ENCODE results near the gene GNB3. TPM values are rescaled to one million over a fixed set of nuclear protein-coding genes. Genes with fewer than 3 reads are reported as not detected.

Gene GNB3
- total RNA-seq, 1 experiment from 2014 or later = 8.7 TPM

DNA sequence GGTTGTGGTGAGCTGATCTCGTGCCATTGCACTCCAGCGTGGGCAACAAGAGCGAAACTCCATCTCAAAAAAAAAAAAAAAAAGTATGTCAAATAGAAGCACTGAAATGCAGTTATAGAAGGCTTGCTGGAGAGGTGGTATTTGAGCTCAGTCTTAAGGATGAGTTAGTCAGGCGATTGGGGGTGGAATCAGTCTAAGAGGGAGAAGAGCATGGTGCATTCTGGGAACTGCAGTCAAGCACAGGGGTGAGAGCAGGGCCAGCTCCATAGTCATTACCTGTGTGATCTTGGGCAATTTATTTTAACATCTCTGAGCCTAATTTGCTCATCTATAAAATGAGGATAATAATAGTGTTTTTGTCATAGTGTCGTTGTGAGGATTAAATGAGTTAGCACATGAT lies 5.9 kb upstream of the GNB3 start:
- ChIA-PET POLR2A (interaction anchor here (1.0 to 4.3 kb wide), 4 partner anchors 14 to 81 kb away, joined by 3 to 17 read pairs (median 4); partner anchors contain the start of genes CDCA3, MLF2, PTMS and USP5), RAD21 (ENCODE audit: low non-redundant PET in 1 of 2, low total read pairs in 2 of 2, uncharacterized antibody in 2 of 2, unreplicated experiment in 2 of 2) (no interaction called here), CTCF (interaction anchor here (0.7 to 5.5 kb wide), 11 partner anchors 9 to 145 kb away, joined by 3 to 38 read pairs (median 3); partner anchors contain the start of genes CDCA3, GPR162, MLF2 and PTMS)
- no peak for TF ChIP-seq ZFX (IDR thresholded peaks at IDR 0.05)
- no peak for TF ChIP-seq CEBPB (IDR thresholded peaks at IDR 0.05; ENCODE audit: low read depth)
- TF ChIP-seq, protein P1, sequence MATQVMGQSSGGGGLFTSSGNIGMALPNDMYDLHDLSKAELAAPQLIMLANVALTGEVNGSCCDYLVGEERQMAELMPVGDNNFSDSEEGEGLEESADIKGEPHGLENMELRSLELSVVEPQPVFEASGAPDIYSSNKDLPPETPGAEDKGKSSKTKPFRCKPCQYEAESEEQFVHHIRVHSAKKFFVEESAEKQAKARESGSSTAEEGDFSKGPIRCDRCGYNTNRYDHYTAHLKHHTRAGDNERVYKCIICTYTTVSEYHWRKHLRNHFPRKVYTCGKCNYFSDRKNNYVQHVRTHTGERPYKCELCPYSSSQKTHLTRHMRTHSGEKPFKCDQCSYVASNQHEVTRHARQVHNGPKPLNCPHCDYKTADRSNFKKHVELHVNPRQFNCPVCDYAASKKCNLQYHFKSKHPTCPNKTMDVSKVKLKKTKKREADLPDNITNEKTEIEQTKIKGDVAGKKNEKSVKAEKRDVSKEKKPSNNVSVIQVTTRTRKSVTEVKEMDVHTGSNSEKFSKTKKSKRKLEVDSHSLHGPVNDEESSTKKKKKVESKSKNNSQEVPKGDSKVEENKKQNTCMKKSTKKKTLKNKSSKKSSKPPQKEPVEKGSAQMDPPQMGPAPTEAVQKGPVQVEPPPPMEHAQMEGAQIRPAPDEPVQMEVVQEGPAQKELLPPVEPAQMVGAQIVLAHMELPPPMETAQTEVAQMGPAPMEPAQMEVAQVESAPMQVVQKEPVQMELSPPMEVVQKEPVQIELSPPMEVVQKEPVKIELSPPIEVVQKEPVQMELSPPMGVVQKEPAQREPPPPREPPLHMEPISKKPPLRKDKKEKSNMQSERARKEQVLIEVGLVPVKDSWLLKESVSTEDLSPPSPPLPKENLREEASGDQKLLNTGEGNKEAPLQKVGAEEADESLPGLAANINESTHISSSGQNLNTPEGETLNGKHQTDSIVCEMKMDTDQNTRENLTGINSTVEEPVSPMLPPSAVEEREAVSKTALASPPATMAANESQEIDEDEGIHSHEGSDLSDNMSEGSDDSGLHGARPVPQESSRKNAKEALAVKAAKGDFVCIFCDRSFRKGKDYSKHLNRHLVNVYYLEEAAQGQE (IDR thresholded peaks at IDR 0.05; ENCODE audit: low read depth) = no peak
- TF ChIP-seq YY1 (IDR thresholded peaks at IDR 0.05; ENCODE audit: extremely low read depth, insufficient replicate concordance, low read depth, low read length) = no peak
- no peak for TF ChIP-seq TCF7L2 (IDR thresholded peaks at IDR 0.05; ENCODE audit: borderline replicate concordance, extremely low read depth, insufficient read depth, insufficient read length)
- TF ChIP-seq SRF (IDR thresholded peaks at IDR 0.05; ENCODE audit: low read depth) = no peak
- TF ChIP-seq, protein P2, sequence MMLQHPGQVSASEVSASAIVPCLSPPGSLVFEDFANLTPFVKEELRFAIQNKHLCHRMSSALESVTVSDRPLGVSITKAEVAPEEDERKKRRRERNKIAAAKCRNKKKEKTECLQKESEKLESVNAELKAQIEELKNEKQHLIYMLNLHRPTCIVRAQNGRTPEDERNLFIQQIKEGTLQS (IDR thresholded peaks at IDR 0.05) = no peak
- TF ChIP-seq POLR2A (IDR thresholded peaks at IDR 0.05; ENCODE audit: borderline replicate concordance, extremely low read depth, insufficient read depth, insufficient read length) = no peak
- no peak for TF ChIP-seq FOSL1 (IDR thresholded peaks at IDR 0.05; ENCODE audit: low read depth)
- no peak for TF ChIP-seq ZNF274 (IDR thresholded peaks at IDR 0.05; ENCODE audit: low read depth, low read length)
- TF ChIP-seq SIN3A (IDR thresholded peaks at IDR 0.05; ENCODE audit: low read depth) = no peak
- no peak for TF ChIP-seq EGR1 (IDR thresholded peaks at IDR 0.05; ENCODE audit: low read depth)
- TF ChIP-seq CBX3 (IDR thresholded peaks at IDR 0.05; ENCODE audit: low read depth) = no peak
- TF ChIP-seq EZH2phosphoT487 (IDR thresholded peaks at IDR 0.05; ENCODE audit: borderline replicate concordance) = no peak
- TF ChIP-seq RAD21 (IDR thresholded peaks at IDR 0.05; ENCODE audit: low read depth) = no peak
- TF ChIP-seq, protein P3, sequence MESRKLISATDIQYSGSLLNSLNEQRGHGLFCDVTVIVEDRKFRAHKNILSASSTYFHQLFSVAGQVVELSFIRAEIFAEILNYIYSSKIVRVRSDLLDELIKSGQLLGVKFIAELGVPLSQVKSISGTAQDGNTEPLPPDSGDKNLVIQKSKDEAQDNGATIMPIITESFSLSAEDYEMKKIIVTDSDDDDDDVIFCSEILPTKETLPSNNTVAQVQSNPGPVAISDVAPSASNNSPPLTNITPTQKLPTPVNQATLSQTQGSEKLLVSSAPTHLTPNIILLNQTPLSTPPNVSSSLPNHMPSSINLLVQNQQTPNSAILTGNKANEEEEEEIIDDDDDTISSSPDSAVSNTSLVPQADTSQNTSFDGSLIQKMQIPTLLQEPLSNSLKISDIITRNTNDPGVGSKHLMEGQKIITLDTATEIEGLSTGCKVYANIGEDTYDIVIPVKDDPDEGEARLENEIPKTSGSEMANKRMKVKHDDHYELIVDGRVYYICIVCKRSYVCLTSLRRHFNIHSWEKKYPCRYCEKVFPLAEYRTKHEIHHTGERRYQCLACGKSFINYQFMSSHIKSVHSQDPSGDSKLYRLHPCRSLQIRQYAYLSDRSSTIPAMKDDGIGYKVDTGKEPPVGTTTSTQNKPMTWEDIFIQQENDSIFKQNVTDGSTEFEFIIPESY (IDR thresholded peaks at IDR 0.05; ENCODE audit: extremely low read depth, insufficient replicate concordance, low read length) = no peak
- TF ChIP-seq ELF1 (IDR thresholded peaks at IDR 0.05; ENCODE audit: borderline replicate concordance, low read depth) = no peak
- ATAC-seq (no peak), DNase-seq (ENCODE audit: low read depth, low spot score) (no peak)
- Histone ChIP-seq H3K4me1 (ENCODE audit: control insufficient read depth in 1 of 2, insufficient read depth in 2 of 2, low read length in 2 of 2) (peaks cover 4 to 18% of the 10 kb centered on the region in 2 experiments), H3K36me3 (ENCODE audit: control insufficient read depth in 1 of 2, insufficient read depth in 2 of 2, low read length in 2 of 2) (peaks cover 16 to 33% of the 10 kb centered on the region in 2 experiments; a peak in 3 of 4 replicates), H3K9me2 (ENCODE audit: insufficient read depth) (no peaks in the 10 kb centered on the region), H3K4me2 (ENCODE audit: low read length) (no peak overlapping the region), H3K79me2 (ENCODE audit: insufficient read depth, low read length) (peaks cover 4% of the 10 kb centered on the region), H3K9ac (ENCODE audit: low read length) (no peak overlapping the region), H2AFZ (ENCODE audit: low read depth, low read length, poor library complexity, severe bottlenecking) (no peak overlapping the region), H3K27me3 (ENCODE audit: insufficient read depth, low read length) (no peaks in the 10 kb centered on the region), H3K9me3 (ENCODE audit: control insufficient read depth in 1 of 2, insufficient read depth in 1 of 2, low read depth in 1 of 2, low read length in 2 of 2) (no peaks in the 10 kb centered on the region), H3K4me3 (replicated peaks in 1 of 2; ENCODE audit: low read depth in 1 of 2, low read length in 2 of 2) (no peak overlapping the region), H4K20me1 (ENCODE audit: insufficient read depth) (no peaks in the 10 kb centered on the region), H3K27ac (ENCODE audit: low read depth, low read length) (no peak overlapping the region)
- BruUV-seq (replicated peaks) = no TSS peak
- intact Hi-C loops (cut with micrococcal nuclease) = no loop called here

All from HCT116 (cell line).